Dedifferentiated amniotic fluid mesenchymal stem cell (primary cell): ENCODE results near the gene ATP6V1A.

Experiments
- DNase-seq: peaks from one replicate; pipeline ENCODE4 v3.0.0-alpha.2; 2016; ENCODE audit errors: extremely low spot score

ATP6V1A gene

GRCh38 chr3:113746548-113747282 is at the start of gene ATP6V1A:
Gene ATP6V1A, plus strand, starts transcription at chr3:113747035. Its CDS starts 31,719 bp downstream, at chr3:113778754.
- peak; percentile 97 for DNase-seq

- peak; percentile 19 for DNase-seq
These were observed 49.2 kb upstream of the ATP6V1A start for GRCh38 chr3:113697500-113698090.

GRCh38 chr3:113698213-113698742 is 48.6 kb upstream of the ATP6V1A start:
- DNase-seq, result no peak

GRCh38 chr3:113698956-113699355 is 47.9 kb upstream of the ATP6V1A start:
- DNase-seq, result no peak

GRCh38 chr3:113707835-113708234 is 39.0 kb upstream of the ATP6V1A start:
- no peak for DNase-seq

GRCh38 chr3:113712129-113712528 is 34.7 kb upstream of the ATP6V1A start:
- DNase-seq, result no peak

- DNase-seq, result no peak
These were observed 32.1 kb upstream of the ATP6V1A start for GRCh38 chr3:113714702-113715101.

- no peak for DNase-seq
These were observed 29.5 kb upstream of the ATP6V1A start for GRCh38 chr3:113717308-113717707.

- DNase-seq, result no peak
These were observed 29.0 kb upstream of the ATP6V1A start for GRCh38 chr3:113717818-113718217.

- DNase-seq, result no peak
These were observed 27.5 kb upstream of the ATP6V1A start for GRCh38 chr3:113719294-113719693.

GRCh38 chr3:113719758-113720157 is 27.1 kb upstream of the ATP6V1A start:
- DNase-seq, result no peak

GRCh38 chr3:113721636-113722035 is 25.2 kb upstream of the ATP6V1A start:
- no peak for DNase-seq

GRCh38 chr3:113728661-113729060 is 18.2 kb upstream of the ATP6V1A start:
- no peak for DNase-seq

GRCh38 chr3:113730550-113730949 is 16.3 kb upstream of the ATP6V1A start:
- DNase-seq, result no peak

- no peak for DNase-seq
These were observed 15.1 kb upstream of the ATP6V1A start for GRCh38 chr3:113731694-113732093.

GRCh38 chr3:113736548-113737089 is 10.2 kb upstream of the ATP6V1A start:
- DNase-seq, result peak; percentile 73

GRCh38 chr3:113741086-113741485 is 5.7 kb upstream of the ATP6V1A start:
- DNase-seq, result no peak

GRCh38 chr3:113741620-113742019 is 5.2 kb upstream of the ATP6V1A start:
- no peak for DNase-seq

GRCh38 chr3:113743006-113743630 is 3.7 kb upstream of the ATP6V1A start:
- no peak for DNase-seq

- DNase-seq, result peak; percentile 90
These were observed 1.7 kb upstream of the ATP6V1A start for GRCh38 chr3:113744941-113745755.

- DNase-seq, result peak; percentile 79
These were observed 883 bp upstream of the ATP6V1A start, which contains the start of gene NAA50 for GRCh38 chr3:113745756-113746547. Gene NAA50, minus strand, starts transcription at chr3:113746249. Its CDS starts 300 bp downstream, at chr3:113745949.
